Fibroblast of pulmonary artery (primary cell): Measurements from ENCODE around the gene ANKRD13D.

Source experiments
- DNase-seq: peaks from one replicate; pipeline ENCODE4 v3.0.0-alpha.2; 2010; ENCODE audit warnings: low read depth
- H3K4me3 ChIP-seq: replicated peaks from 2 replicates; pipeline ENCODE4 v1.5.1; 2011; ENCODE audit warnings: low read depth, mild to moderate bottlenecking, control low read depth, low read length, moderate library complexity
- TF ChIP-seq, protein P1 (sequence below): IDR thresholded peaks from 2 replicates; pipeline ENCODE4 v1.5.1; 2011; ENCODE audit warnings: mild to moderate bottlenecking, control low read depth, low read length, inconsistent platforms; ENCODE audit errors: missing control alignments

Gene ANKRD13D

DNA sequence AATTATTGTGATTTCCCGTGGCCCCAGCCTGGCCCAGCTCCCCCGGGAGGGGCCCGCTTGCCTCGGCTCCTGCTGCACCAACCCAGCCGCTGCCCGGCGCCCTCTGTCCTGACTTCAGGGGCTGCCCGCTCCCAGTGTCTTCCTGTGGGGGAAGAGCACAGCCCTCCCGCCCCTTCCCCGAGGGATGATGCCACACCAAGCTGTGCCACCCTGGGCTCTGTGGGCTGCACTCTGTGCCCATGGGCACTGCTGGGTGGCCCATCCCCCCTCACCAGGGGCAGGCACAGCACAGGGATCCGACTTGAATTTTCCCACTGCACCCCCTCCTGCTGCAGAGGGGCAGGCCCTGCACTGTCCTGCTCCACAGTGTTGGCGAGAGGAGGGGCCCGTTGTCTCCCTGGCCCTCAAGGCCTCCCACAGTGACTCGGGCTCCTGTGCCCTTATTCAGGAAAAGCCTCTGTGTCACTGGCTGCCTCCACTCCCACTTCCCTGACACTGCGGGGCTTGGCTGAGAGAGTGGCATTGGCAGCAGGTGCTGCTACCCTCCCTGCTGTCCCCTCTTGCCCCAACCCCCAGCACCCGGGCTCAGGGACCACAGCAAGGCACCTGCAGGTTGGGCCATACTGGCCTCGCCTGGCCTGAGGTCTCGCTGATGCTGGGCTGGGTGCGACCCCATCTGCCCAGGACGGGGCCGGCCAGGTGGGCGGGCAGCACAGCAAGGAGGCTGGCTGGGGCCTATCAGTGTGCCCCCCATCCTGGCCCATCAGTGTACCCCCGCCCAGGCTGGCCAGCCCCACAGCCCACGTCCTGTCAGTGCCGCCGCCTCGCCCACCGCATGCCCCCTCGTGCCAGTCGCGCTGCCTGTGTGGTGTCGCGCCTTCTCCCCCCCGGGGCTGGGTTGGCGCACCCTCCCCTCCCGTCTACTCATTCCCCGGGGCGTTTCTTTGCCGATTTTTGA, 3.3 kb upstream of the ANKRD13D start:
- TF ChIP-seq, protein P1, sequence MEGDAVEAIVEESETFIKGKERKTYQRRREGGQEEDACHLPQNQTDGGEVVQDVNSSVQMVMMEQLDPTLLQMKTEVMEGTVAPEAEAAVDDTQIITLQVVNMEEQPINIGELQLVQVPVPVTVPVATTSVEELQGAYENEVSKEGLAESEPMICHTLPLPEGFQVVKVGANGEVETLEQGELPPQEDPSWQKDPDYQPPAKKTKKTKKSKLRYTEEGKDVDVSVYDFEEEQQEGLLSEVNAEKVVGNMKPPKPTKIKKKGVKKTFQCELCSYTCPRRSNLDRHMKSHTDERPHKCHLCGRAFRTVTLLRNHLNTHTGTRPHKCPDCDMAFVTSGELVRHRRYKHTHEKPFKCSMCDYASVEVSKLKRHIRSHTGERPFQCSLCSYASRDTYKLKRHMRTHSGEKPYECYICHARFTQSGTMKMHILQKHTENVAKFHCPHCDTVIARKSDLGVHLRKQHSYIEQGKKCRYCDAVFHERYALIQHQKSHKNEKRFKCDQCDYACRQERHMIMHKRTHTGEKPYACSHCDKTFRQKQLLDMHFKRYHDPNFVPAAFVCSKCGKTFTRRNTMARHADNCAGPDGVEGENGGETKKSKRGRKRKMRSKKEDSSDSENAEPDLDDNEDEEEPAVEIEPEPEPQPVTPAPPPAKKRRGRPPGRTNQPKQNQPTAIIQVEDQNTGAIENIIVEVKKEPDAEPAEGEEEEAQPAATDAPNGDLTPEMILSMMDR, result no peak
- DNase-seq, result no peak
- no peak overlapping the region for H3K4me3 ChIP-seq

DNA sequence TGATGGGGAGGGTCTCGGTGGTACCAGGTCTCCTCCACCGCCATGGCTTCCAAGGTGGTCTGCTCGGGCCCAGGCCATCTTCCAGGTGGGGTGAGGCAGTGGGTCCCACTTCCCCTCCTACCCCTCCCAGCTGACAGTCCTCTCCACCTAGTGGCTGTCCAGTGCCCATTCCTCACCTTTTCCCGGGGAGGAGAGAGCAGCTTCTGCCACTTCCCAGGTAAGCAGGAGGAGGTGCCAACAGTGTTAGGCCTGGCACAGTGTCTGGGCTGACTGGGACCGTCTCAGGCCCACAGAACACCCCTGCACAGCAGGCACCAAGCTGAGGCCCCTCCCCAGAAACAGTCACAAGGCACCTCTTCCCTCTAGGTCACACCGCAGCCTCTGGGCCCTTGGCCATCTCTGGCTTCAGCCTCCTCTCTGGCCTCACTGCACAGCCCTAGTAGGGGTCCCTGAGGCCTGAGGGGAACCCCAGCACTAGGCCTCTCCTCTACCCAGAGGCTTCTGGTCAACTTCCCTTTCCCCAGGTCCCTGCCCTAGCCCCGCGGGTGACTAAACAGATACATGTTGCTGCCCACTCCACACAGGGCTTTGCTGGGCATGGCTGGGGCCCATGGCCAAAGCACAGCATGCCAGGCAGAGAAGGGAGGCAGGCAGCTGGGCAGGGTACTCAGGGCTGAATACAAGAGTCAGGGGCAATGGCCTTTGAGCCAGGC, 2.3 kb upstream of the ANKRD13D start:
- DNase-seq, result no peak
- H3K4me3 ChIP-seq, result no peak overlapping the region
- TF ChIP-seq, protein P1, result no peak

DNA sequence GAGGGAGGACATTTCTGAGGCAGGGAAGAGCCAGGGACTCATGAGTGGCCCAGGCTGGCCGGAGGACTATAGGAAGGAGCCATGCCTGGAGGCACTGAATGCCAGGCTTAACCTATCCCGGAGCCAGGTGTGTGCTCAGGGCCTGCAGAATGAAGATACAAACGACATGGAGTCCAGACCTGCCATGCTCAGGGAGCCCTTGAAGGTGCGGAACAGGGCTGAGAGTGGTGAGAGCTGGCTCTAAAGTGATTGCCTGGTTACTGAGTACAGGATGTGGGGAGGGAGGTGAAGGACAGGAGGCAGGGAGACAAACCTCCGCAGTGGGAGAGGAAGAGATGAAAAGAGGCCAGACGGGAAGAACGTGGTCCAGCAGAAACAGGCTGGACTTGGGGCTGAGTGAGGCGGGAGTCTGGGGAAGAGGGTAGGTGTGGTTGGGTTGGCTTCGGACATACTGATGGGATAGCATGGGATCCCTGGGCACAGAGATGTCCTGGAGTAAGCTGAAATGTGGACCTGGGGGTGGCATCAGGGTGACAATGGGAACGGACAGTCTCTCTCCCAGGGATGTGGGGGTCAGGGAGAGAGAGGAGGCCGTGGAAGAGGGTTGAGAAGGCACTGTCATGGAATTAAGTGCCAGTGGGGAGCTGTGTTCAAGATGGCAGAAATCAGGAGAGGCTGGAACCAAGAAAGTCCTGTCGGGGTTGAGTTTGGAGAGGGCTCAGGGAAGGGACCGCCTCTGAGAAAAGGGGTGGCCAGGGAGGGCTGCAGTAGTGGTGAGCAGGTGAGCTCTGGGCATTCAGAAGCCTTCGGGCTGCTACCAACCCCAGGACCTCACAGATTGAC, 1.5 kb upstream of the ANKRD13D start:
- DNase-seq, result no peak
- TF ChIP-seq, protein P1, result no peak
- peak overlapping the region; percentile 75 for H3K4me3 ChIP-seq

DNA sequence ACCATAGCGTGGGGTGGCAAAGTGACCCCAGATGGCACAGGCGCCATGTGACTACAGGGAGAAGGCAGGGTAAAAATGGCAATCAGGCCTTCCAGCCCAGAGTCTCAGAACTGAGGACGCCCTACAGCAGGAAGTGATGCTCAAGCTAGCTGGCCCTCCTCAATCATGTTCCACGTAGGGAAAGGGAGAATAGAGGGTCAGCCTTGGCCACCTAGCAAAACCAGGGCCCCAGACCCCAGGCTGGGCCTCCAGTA, 978 bp upstream of the ANKRD13D start:
- H3K4me3 ChIP-seq, result peak overlapping the region; percentile 75

DNA sequence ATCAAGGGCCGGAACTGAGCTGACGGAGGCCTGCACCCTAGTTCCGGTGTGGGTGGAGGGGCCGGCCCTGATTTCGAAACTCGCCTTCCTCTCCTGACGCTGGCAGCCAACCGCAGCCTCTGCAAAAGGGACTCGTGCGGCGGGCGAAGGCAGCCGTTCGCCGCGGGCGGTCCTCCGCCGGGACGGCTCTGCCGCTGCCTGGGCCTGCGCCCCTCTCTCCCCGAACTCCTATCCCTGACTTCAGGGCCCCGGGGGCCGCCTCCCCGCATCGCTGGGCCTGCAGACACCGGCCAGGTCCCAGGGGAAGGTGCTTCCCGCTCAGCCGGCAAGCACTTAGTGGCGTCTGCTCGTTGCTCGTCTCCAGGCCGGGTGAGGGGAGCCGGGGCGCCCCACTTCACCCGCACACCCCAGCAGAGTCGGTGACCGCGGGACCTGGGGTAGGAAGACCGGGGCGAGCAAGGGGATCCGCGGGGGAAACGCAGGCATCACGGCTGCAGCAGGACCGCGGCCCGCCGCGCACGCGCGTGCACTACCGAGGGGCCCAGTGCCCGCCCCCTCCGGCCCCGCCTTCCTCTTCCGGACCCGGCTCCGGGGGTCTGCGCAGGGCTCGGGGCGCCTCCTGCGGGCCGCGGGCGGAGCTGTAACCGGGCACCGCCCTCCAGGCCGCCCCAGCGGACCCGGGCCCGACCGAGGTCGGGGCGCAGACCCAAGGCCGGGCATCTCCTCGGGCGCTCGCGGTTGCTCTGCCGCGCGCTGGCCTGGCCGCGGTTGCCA, 464 bp upstream of the ANKRD13D start:
- TF ChIP-seq, protein P1, result no peak
- peak; percentile 96 for DNase-seq
- H3K4me3 ChIP-seq, result peak overlapping the region; percentile 75

More for the DNA sequence above, 978 bp upstream of the ANKRD13D start:
- TF ChIP-seq, protein P1, result no peak
- no peak for DNase-seq
